ENCODE measurements around the gene MACROD2.
A peak's percentile ranks its signal among the peaks of the same experiment; 100 is the strongest.

Gene MACROD2

DNA sequence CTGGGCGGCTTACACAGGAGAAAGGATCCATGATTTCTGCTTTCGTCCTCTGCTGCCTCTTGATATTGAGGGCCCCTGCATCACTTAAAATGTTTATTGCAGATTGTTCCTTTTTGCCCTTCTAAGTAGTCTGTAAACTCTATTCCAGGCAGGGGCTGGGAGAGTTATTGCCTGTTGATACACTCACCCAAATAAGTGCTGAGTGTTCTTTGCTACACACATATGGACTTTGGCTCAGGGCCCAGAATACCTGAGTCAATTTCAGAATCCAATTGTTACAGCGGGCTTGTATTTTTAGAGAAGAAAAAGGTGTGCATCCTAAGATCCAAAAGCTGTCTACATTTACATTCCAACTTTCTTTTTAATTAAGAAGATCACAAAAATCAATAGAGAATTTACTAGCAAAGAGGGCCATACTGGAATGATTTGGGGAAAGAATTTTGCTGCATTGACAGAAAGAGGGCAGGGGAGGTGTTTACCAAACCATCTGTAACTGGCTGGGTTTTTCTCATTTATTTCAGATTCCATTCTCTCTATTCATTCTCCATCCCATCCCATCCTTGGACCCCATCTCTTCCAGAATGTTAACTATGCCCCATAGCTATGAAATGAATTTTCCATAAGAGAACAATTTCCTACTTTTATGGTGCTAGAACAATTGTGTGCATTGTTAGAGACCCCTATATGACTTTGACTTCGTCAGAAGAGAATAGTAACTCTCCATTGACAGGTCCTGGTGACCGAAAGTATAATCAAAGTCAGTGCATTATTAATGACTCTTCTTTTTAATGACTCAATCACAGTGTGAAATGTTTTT, 1302.0 kb downstream of the MACROD2 start:
- no peak overlapping the region for H3K4me3 ChIP-seq (replicated peaks; ENCODE audit: low read depth, low read length)
- no peak for DNase-seq (ENCODE audit: extremely low read depth, insufficient read length)
- TF ChIP-seq, protein P1, sequence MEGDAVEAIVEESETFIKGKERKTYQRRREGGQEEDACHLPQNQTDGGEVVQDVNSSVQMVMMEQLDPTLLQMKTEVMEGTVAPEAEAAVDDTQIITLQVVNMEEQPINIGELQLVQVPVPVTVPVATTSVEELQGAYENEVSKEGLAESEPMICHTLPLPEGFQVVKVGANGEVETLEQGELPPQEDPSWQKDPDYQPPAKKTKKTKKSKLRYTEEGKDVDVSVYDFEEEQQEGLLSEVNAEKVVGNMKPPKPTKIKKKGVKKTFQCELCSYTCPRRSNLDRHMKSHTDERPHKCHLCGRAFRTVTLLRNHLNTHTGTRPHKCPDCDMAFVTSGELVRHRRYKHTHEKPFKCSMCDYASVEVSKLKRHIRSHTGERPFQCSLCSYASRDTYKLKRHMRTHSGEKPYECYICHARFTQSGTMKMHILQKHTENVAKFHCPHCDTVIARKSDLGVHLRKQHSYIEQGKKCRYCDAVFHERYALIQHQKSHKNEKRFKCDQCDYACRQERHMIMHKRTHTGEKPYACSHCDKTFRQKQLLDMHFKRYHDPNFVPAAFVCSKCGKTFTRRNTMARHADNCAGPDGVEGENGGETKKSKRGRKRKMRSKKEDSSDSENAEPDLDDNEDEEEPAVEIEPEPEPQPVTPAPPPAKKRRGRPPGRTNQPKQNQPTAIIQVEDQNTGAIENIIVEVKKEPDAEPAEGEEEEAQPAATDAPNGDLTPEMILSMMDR (IDR thresholded peaks at IDR 0.05; ENCODE audit: insufficient read depth, low read length, poor library complexity, severe bottlenecking) = no peak
- H3K36me3 ChIP-seq (ENCODE audit: control insufficient read depth, insufficient read depth, low read length) = no peaks in the 10 kb centered on the region
- H3K27me3 ChIP-seq (replicated peaks; ENCODE audit: control insufficient read depth, insufficient read depth, low read length) = no peaks in the 10 kb centered on the region

DNA sequence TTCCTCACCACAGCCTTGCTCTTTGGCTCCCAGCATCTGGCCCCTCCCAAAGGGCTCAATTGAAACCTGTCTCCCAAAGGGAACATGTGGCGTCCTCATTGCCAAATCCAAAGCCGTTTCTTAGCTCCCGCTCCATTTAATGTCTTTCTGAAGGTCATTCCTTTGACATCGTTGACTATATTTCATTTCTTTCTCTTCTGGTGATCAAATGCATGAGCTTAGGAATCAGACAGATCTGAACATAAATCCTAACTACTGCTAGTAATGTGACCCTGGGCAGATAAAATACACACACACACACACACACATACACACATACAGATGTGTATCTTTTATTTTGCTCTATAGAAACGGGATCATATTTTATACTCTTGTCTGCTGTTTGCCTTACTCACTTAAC, 1306.8 kb downstream of the MACROD2 start:
- H3K4me3 ChIP-seq (replicated peaks; ENCODE audit: low read depth, low read length) = no peak overlapping the region
- H3K36me3 ChIP-seq (ENCODE audit: control insufficient read depth, insufficient read depth, low read length) = no peaks in the 10 kb centered on the region
- DNase-seq (ENCODE audit: extremely low read depth, insufficient read length) = no peak
- H3K27me3 ChIP-seq (replicated peaks; ENCODE audit: control insufficient read depth, insufficient read depth, low read length) = no peaks in the 10 kb centered on the region
- TF ChIP-seq, protein P1 (IDR thresholded peaks at IDR 0.05; ENCODE audit: insufficient read depth, low read length, poor library complexity, severe bottlenecking) = no peak

DNA sequence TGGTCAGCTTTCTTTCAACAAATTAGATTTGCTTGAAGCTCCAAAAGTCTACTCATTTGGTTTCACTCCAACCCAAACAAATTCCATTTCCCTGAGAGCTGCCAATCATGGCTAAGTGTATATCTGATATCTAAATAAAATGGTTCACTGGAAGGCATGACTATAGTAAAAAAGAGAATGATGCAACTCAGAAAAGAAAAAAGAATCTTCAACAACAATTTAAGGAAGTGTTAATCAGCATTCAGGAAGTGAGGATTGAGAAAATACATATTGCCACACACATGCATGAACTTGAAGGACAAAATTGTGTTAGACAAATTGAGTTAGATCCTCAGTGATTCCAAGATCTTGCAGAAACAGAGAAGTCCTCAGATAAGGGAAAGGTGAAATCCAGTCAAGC, 1315.0 kb downstream of the MACROD2 start:
- H3K36me3 ChIP-seq (ENCODE audit: control insufficient read depth, insufficient read depth, low read length) = no peaks in the 10 kb centered on the region
- no peak for DNase-seq (ENCODE audit: extremely low read depth, insufficient read length)
- H3K27me3 ChIP-seq (replicated peaks; ENCODE audit: control insufficient read depth, insufficient read depth, low read length) = no peaks in the 10 kb centered on the region
- no peak overlapping the region for H3K4me3 ChIP-seq (replicated peaks; ENCODE audit: low read depth, low read length)
- TF ChIP-seq, protein P1 (IDR thresholded peaks at IDR 0.05; ENCODE audit: insufficient read depth, low read length, poor library complexity, severe bottlenecking) = no peak

DNA sequence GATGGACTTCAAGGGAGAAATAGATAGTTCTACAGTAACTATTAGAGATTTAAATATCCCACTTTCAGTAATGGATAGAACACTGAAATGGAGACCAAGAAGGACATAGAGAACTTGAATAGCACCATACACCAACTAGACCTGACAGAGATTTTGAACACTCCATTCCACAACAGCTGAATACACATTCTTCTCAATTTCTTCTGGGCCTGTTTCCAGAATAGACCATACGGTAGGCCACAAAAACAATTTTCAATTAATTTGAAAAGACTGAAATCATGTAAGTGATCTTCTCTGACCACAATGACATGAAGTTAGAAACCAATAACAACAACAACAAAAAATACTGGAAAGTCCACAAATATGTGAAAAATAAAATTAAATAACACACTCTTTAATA, 1321.2 kb downstream of the MACROD2 start:
- TF ChIP-seq, protein P1 (IDR thresholded peaks at IDR 0.05; ENCODE audit: insufficient read depth, low read length, poor library complexity, severe bottlenecking) = no peak
- H3K4me3 ChIP-seq (replicated peaks; ENCODE audit: low read depth, low read length) = no peak overlapping the region
- no peaks in the 10 kb centered on the region for H3K36me3 ChIP-seq (ENCODE audit: control insufficient read depth, insufficient read depth, low read length)
- H3K27me3 ChIP-seq (replicated peaks; ENCODE audit: control insufficient read depth, insufficient read depth, low read length) = no peaks in the 10 kb centered on the region
- DNase-seq (ENCODE audit: extremely low read depth, insufficient read length) = no peak

DNA sequence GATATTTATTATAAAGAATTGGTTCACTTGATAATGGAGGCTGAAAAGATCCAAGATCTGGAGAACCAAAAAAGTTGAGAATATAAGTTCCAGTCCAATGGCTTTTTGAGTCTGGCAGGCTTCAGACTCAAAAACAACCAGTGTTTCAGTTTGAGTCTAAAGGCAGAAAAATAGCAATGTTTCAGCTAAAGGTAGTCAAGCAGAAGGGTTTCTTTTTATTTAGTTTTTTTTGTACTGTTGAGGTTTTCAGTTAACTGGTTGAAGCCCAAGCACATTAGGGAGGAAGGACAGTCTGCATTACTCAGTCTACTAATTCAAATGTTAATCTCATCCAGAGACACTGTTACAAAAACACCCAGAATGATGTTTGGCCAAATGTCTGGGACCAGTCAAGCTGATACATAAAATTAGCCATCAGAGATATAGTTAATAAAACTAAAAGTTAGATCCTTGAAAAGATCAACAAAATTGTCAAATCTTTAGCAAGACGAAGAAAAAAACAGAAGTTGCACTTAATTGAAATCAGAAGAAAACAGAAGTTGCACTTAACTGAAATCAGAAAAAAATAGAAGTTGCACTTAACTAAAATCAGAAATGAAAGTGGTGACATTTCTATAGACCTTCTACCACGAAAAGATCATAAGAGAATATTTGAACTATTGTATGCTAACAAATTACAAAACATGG, 1322.4 kb downstream of the MACROD2 start:
- H3K4me3 ChIP-seq (replicated peaks; ENCODE audit: low read depth, low read length) = no peak overlapping the region; the same call in 1 of the 2 replicates
- H3K27me3 ChIP-seq (replicated peaks; ENCODE audit: control insufficient read depth, insufficient read depth, low read length) = no peaks in the 10 kb centered on the region
- no peaks in the 10 kb centered on the region for H3K36me3 ChIP-seq (ENCODE audit: control insufficient read depth, insufficient read depth, low read length)
- DNase-seq (ENCODE audit: extremely low read depth, insufficient read length) = peak; percentile 67
- TF ChIP-seq, protein P1 (IDR thresholded peaks at IDR 0.05; ENCODE audit: insufficient read depth, low read length, poor library complexity, severe bottlenecking) = no peak

All from GM06990 (cell line).